Keratinocyte (primary cell): ENCODE results near the gene TMEM259. TPM values are rescaled to one million over a fixed set of nuclear protein-coding genes. Genes with fewer than 3 reads are reported as not detected.

Experiments used
- DNase-seq: peaks from one replicate; pipeline ENCODE4 v3.0.0-alpha.2; 2011; ENCODE audit warnings: low read depth, missing footprints, low spot score
- FAIRE-seq: peaks from 2 replicates; lab custom pipeline; 2011; peaks lifted over from hg19 to GRCh38; lab: Jason Lieb, UNC
- H2AFZ ChIP-seq: 2 replicates; pipeline ENCODE4 v1.6.0; 2012; ENCODE audit warnings: low read length, control low read depth, inconsistent platforms; ENCODE audit not compliant: control insufficient read depth
- H3K27ac ChIP-seq: 2 replicates; pipeline ENCODE4 v1.5.1; 2011; ENCODE audit warnings: low read length; ENCODE audit not compliant: control insufficient read depth, insufficient read depth
- H3K27me3 ChIP-seq: 3 replicates; pipeline ENCODE4 v1.6.0; 2011; ENCODE audit warnings: low read length; ENCODE audit not compliant: control insufficient read depth, insufficient read depth; ENCODE audit errors: extremely low read depth
- H3K36me3 ChIP-seq, 2 experiments: 2 replicates in 1 of 2; 3 replicates in 1 of 2; pipeline ENCODE4 v1.5.1; 2011; ENCODE audit warnings: low read length in 2 of 2, mild to moderate bottlenecking in 1 of 2; ENCODE audit not compliant: control insufficient read depth in 2 of 2, insufficient read depth in 2 of 2; ENCODE audit errors: extremely low read depth in 1 of 2
- H3K4me1 ChIP-seq: 3 replicates; pipeline ENCODE4 v1.5.1; 2011; ENCODE audit warnings: low read length; ENCODE audit not compliant: control insufficient read depth, insufficient read depth; ENCODE audit errors: extremely low read depth
- H3K4me2 ChIP-seq: 3 replicates; pipeline ENCODE4 v1.6.0; 2011; ENCODE audit warnings: low read depth, low read length; ENCODE audit not compliant: control insufficient read depth, insufficient read depth; ENCODE audit errors: extremely low read depth
- H3K4me3 ChIP-seq, 3 experiments: fragments of 200-600 bp in 1 of 3; sonication (generic) in 1 of 3; 2 replicates in 2 of 3; 3 replicates in 1 of 3; pipeline ENCODE4 v1.5.1; 2011 to 2016; ENCODE audit warnings: low read length in 3 of 3, mild to moderate bottlenecking in 3 of 3, control low read depth in 2 of 3, inconsistent platforms in 1 of 3, low read depth in 1 of 3, mixed read lengths in 1 of 3, mixed run types in 1 of 3, moderate library complexity in 1 of 3; ENCODE audit not compliant: control insufficient read depth in 2 of 3, insufficient read depth in 2 of 3; ENCODE audit errors: extremely low read depth in 1 of 3
- H3K79me2 ChIP-seq: 2 replicates; pipeline ENCODE4 v1.6.0; 2012; ENCODE audit warnings: low read length; ENCODE audit not compliant: control insufficient read depth, insufficient read depth
- H3K9ac ChIP-seq: 3 replicates; pipeline ENCODE4 v1.6.0; 2011; ENCODE audit warnings: low read length; ENCODE audit not compliant: control insufficient read depth, insufficient read depth; ENCODE audit errors: extremely low read depth
- H3K9me1 ChIP-seq: 3 replicates; pipeline ENCODE4 v1.6.0; 2011; ENCODE audit warnings: low read length; ENCODE audit not compliant: control insufficient read depth, insufficient read depth; ENCODE audit errors: extremely low read depth
- H3K9me3 ChIP-seq: 2 replicates; pipeline ENCODE4 v1.5.1; 2012; ENCODE audit warnings: low read depth, low read length; ENCODE audit not compliant: control insufficient read depth
- H4K20me1 ChIP-seq: 3 replicates; pipeline ENCODE4 v1.6.0; 2011; ENCODE audit warnings: low read length; ENCODE audit not compliant: control insufficient read depth, insufficient read depth; ENCODE audit errors: extremely low read depth
- CTCF ChIP-seq, 3 experiments: IDR thresholded peaks in 1 of 3; conservative IDR thresholded peaks in 1 of 3; optimal IDR thresholded peaks in 1 of 3; 2 replicates in 2 of 3; 3 replicates in 1 of 3; pipeline versions ENCODE3 to v1.5.1; 2011; ENCODE audit warnings: low read length in 3 of 3, mild to moderate bottlenecking in 3 of 3, moderate library complexity in 2 of 3, control low read depth in 1 of 3, inconsistent platforms in 1 of 3; ENCODE audit not compliant: insufficient read depth in 2 of 3; ENCODE audit errors: extremely low read depth in 1 of 3
- EZH2 ChIP-seq: IDR thresholded peaks from one replicate; pipeline ENCODE4 v1.6.1; 2012; ENCODE audit warnings: inconsistent platforms, mild to moderate bottlenecking, low read length, moderate library complexity
- dilution Hi-C: fragments of 300-500 bp; cut with MboI; formaldehyde crosslinking; loops from one replicate; pipeline ENCODE4 v1.7.0; 2020; ENCODE audit warnings: low sequenced_read_pairs; ENCODE audit not compliant: extremely low pct_ligation_motif_present
- polyA plus RNA-seq, 5 experiments: library from polyadenylated mRNA; depleted of rRNA in 3 of 5; stranded (reverse) in 3 of 5; stranded (forward) in 1 of 5; unstranded in 1 of 5; fragments of >200 nt; gene quantifications; 1 replicate in 1 of 5; 2 replicates in 3 of 5; 3 replicates in 1 of 5; pipeline versions ENCODE4 v1.2.1 to v1.2.3, GENCODE V29; 2011 to 2012; ENCODE audit warnings: missing spikeins in 2 of 5, low read depth in 1 of 5, low replicate concordance in 1 of 5

The TMEM259 gene
- polyA plus RNA-seq, 1 donor (not counting 4 experiments of a cell fraction or from before 2014, with no cell fraction given) = 61.5 TPM

- DNase-seq (no peak), FAIRE-seq (no peak)
- no peaks in the 10 kb centered on the region for H3K9me1 ChIP-seq
- no peaks in the 10 kb centered on the region for H3K79me2 ChIP-seq
- H3K27ac ChIP-seq = no peak overlapping the region
- no peak overlapping the region for H2AFZ ChIP-seq
- no peak overlapping the region for H3K9ac ChIP-seq
- peaks cover 13 to 30% of the 10 kb centered on the region in 2 experiments for H3K36me3 ChIP-seq
- H3K4me1 ChIP-seq = no peaks in the 10 kb centered on the region
- H3K4me3 ChIP-seq = no peak overlapping the region
- no peaks in the 10 kb centered on the region for H3K27me3 ChIP-seq
- H3K4me2 ChIP-seq = no peak overlapping the region
- H3K9me3 ChIP-seq = peaks cover 28% of the 10 kb centered on the region
- TF ChIP-seq CTCF (optimal IDR thresholded peaks at IDR 0.05 in 1 of 3, IDR thresholded peaks at IDR 0.05 in 1 of 3, conservative IDR thresholded peaks at IDR 0.05 in 1 of 3; ENCODE audit: extremely low read depth in 1 of 3, insufficient read depth in 2 of 3, low read length in 3 of 3) (no peak), EZH2 (no peak)
- H4K20me1 ChIP-seq = no peaks in the 10 kb centered on the region
- dilution Hi-C loops = no loop called here
Measured at GRCh38 chr19:1054102-1055027, 33.4 kb upstream of the TMEM259 start.

- H3K27me3 ChIP-seq = no peaks in the 10 kb centered on the region
- FAIRE-seq (no peak), DNase-seq (no peak)
- H3K9ac ChIP-seq = no peak overlapping the region
- H2AFZ ChIP-seq = no peak overlapping the region
- dilution Hi-C loops = no loop called here
- H3K79me2 ChIP-seq = no peaks in the 10 kb centered on the region
- peaks cover 22% of the 10 kb centered on the region for H3K9me3 ChIP-seq
- no peak overlapping the region for H3K4me3 ChIP-seq
- H3K4me2 ChIP-seq = no peak overlapping the region
- no peak for TF ChIP-seq CTCF (optimal IDR thresholded peaks at IDR 0.05 in 1 of 3, IDR thresholded peaks at IDR 0.05 in 1 of 3, conservative IDR thresholded peaks at IDR 0.05 in 1 of 3; ENCODE audit: extremely low read depth in 1 of 3, insufficient read depth in 2 of 3, low read length in 3 of 3)
- TF ChIP-seq EZH2 = no peak
- H3K27ac ChIP-seq = no peak overlapping the region
- H3K4me1 ChIP-seq = no peaks in the 10 kb centered on the region
- H3K9me1 ChIP-seq = no peaks in the 10 kb centered on the region
- peaks cover 9 to 26% of the 10 kb centered on the region in 2 experiments for H3K36me3 ChIP-seq
- no peaks in the 10 kb centered on the region for H4K20me1 ChIP-seq
Measured at GRCh38 chr19:1053176-1054101, 32.5 kb upstream of the TMEM259 start.
